OCI-LY1 (cell line): ENCODE results near the gene PTPRO.

Experiments used
- H2AFZ ChIP-seq: fragments of 200-600 bp; sonication (generic), shearing (Covaris generic); 2 replicates; pipeline ENCODE4 v1.6.0; 2014; ENCODE audit warnings: antibody characterized with exemption, mild to moderate bottlenecking, low read length
- H3F3A ChIP-seq: fragments of 200-600 bp; sonication (generic), shearing (Covaris generic); 2 replicates; pipeline ENCODE4 v1.6.0; 2014; ENCODE audit warnings: mild to moderate bottlenecking, antibody characterized with exemption, low read length, moderate library complexity; ENCODE audit not compliant: insufficient read depth
- H3K27ac ChIP-seq: fragments of 200-600 bp; sonication (generic); 2 replicates; pipeline ENCODE4 v1.5.1; 2014; ENCODE audit warnings: low read length, mixed run types, mild to moderate bottlenecking, low read depth; ENCODE audit not compliant: poor library complexity, severe bottlenecking
- H3K27me3 ChIP-seq: fragments of 200-600 bp; sonication (generic); 2 replicates; pipeline ENCODE4 v1.6.0; 2014; ENCODE audit warnings: antibody characterized with exemption, mild to moderate bottlenecking, low read length, moderate library complexity; ENCODE audit not compliant: insufficient read depth
- H3K36me3 ChIP-seq: fragments of 200-600 bp; sonication (generic); 2 replicates; pipeline ENCODE4 v1.6.1; 2014; ENCODE audit warnings: mild to moderate bottlenecking, antibody characterized with exemption, low read length, moderate library complexity, mixed read lengths; ENCODE audit not compliant: insufficient read depth
- H3K4me1 ChIP-seq: fragments of 200-600 bp; sonication (generic); 2 replicates; pipeline ENCODE4 v1.5.1; 2014; ENCODE audit warnings: mild to moderate bottlenecking, low read length, moderate library complexity; ENCODE audit not compliant: insufficient read depth, severe bottlenecking
- H3K4me2 ChIP-seq: fragments of 200-600 bp; sonication (generic), shearing (Covaris generic); 2 replicates; pipeline ENCODE4 v1.6.1; 2014; ENCODE audit warnings: low read length
- H3K4me3 ChIP-seq: fragments of 200-600 bp; sonication (generic); 2 replicates; pipeline ENCODE4 v1.5.1; 2014; ENCODE audit warnings: low read length, low read depth, mild to moderate bottlenecking, mixed read lengths; ENCODE audit not compliant: poor library complexity, severe bottlenecking
- H3K79me2 ChIP-seq: fragments of 200-600 bp; shearing (Covaris generic); 2 replicates; pipeline ENCODE4 v1.6.1; 2016; ENCODE audit warnings: mixed run types, low read length, mixed read lengths; ENCODE audit not compliant: insufficient read depth
- H3K9ac ChIP-seq: fragments of 200-600 bp; sonication (generic), shearing (Covaris generic); 2 replicates; pipeline ENCODE4 v1.6.1; 2014; ENCODE audit warnings: mild to moderate bottlenecking, low read length, mixed read lengths
- H3K9me2 ChIP-seq: fragments of 200-600 bp; sonication (generic), shearing (Covaris generic); 2 replicates; pipeline ENCODE4 v1.6.1; 2014; ENCODE audit warnings: low read depth, mild to moderate bottlenecking, low read length, mixed read lengths
- H3K9me3 ChIP-seq: fragments of 200-600 bp; shearing (Covaris generic); 2 replicates; pipeline ENCODE4 v1.6.1; 2014; ENCODE audit warnings: low read length, mixed read lengths
- H4K20me1 ChIP-seq: fragments of 200-600 bp; sonication (generic), shearing (Covaris generic); 2 replicates; pipeline ENCODE4 v1.6.0; 2016; ENCODE audit warnings: mild to moderate bottlenecking, low read length; ENCODE audit not compliant: insufficient read depth
- CTCF ChIP-seq: fragments of 200-600 bp; sonication (generic), shearing (Covaris generic); IDR thresholded peaks from 2 replicates; pipeline ENCODE4 v1.5.1; 2017; ENCODE audit warnings: mild to moderate bottlenecking, antibody characterized with exemption, low read length, moderate library complexity, mixed read lengths
- EZH2 ChIP-seq: fragments of 200-600 bp; sonication (generic), shearing (Covaris generic); IDR thresholded peaks from 2 replicates; pipeline ENCODE4 v1.8.0; 2017; ENCODE audit warnings: borderline replicate concordance, mixed run types, mild to moderate bottlenecking, antibody characterized with exemption, low read length, moderate library complexity, mixed read lengths

PTPRO gene

GRCh38 chr12:15336768-15337553 lies 14.7 kb downstream of the PTPRO start:
- H3K27ac ChIP-seq = no peak overlapping the region
- no peaks in the 10 kb centered on the region for H3K4me1 ChIP-seq
- H3F3A ChIP-seq = no peaks in the 10 kb centered on the region
- TF ChIP-seq CTCF = no peak
- no peak for TF ChIP-seq EZH2
- no peak overlapping the region for H3K4me3 ChIP-seq
- H3K79me2 ChIP-seq = no peaks in the 10 kb centered on the region
- H3K9me2 ChIP-seq = no peaks in the 10 kb centered on the region
- H3K9ac ChIP-seq = no peak overlapping the region
- H4K20me1 ChIP-seq = no peaks in the 10 kb centered on the region
- no peaks in the 10 kb centered on the region for H3K36me3 ChIP-seq
- no peak overlapping the region for H2AFZ ChIP-seq
- no peak overlapping the region for H3K4me2 ChIP-seq
- no peaks in the 10 kb centered on the region for H3K27me3 ChIP-seq
- no peaks in the 10 kb centered on the region for H3K9me3 ChIP-seq

- no peak overlapping the region for H3K9ac ChIP-seq
- TF ChIP-seq EZH2 = no peak
- TF ChIP-seq CTCF = no peak
- H4K20me1 ChIP-seq = no peaks in the 10 kb centered on the region
- no peak overlapping the region for H3K4me2 ChIP-seq
- no peaks in the 10 kb centered on the region for H3K9me3 ChIP-seq
- H3K4me1 ChIP-seq = no peaks in the 10 kb centered on the region
- H2AFZ ChIP-seq = no peak overlapping the region
- no peak overlapping the region for H3K27ac ChIP-seq
- H3K79me2 ChIP-seq = no peaks in the 10 kb centered on the region
- no peaks in the 10 kb centered on the region for H3K9me2 ChIP-seq
- H3K36me3 ChIP-seq = no peaks in the 10 kb centered on the region
- no peaks in the 10 kb centered on the region for H3F3A ChIP-seq
- H3K27me3 ChIP-seq = no peaks in the 10 kb centered on the region
- no peak overlapping the region for H3K4me3 ChIP-seq
These were observed 19.1 kb downstream of the PTPRO start for GRCh38 chr12:15341371-15341770.

GRCh38 chr12:15344561-15344960 lies 22.3 kb downstream of the PTPRO start:
- Histone ChIP-seq H3K4me3 (no peak overlapping the region), H3K9me3 (no peaks in the 10 kb centered on the region), H2AFZ (no peak overlapping the region), H3K4me1 (no peaks in the 10 kb centered on the region), H3K27ac (no peak overlapping the region), H3K27me3 (no peaks in the 10 kb centered on the region), H3K9me2 (no peaks in the 10 kb centered on the region), H3K4me2 (no peak overlapping the region), H3K36me3 (no peaks in the 10 kb centered on the region), H3K79me2 (no peaks in the 10 kb centered on the region), H3K9ac (no peak overlapping the region), H4K20me1 (no peaks in the 10 kb centered on the region), H3F3A (no peaks in the 10 kb centered on the region)
- no peak for TF ChIP-seq EZH2
- no peak for TF ChIP-seq CTCF
